Liver (tissue), 9 donors: ENCODE measurements around the gene SLC45A1. TPM values are rescaled to one million over a fixed set of nuclear protein-coding genes. Genes with fewer than 3 reads are reported as not detected.

Experiments
- DNase-seq: peaks from one replicate; pipeline ENCODE4 v3.0.0-alpha.2; 2017; ENCODE audit warnings: low spot score
- H3K27ac ChIP-seq, 2 donors: one replicate each; pipeline ENCODE4 v1.7.0; 2013; ENCODE audit warnings: inconsistent platforms in 2 of 2, low read length in 2 of 2, control low read depth in 1 of 2, low read depth in 1 of 2, mild to moderate bottlenecking in 1 of 2
- H3K27me3 ChIP-seq, 4 donors: one replicate each; pipeline versions ENCODE4 v1.6.1 to v1.7.0; 2013; ENCODE audit warnings: low read length in 3 of 4, inconsistent platforms in 1 of 4, mild to moderate bottlenecking in 1 of 4, moderate library complexity in 1 of 4; ENCODE audit not compliant: control insufficient read depth in 4 of 4, insufficient read depth in 4 of 4
- H3K36me3 ChIP-seq, 4 donors: one replicate each; pipeline versions ENCODE4 v1.6.1 to v1.7.0; 2013; ENCODE audit warnings: low read length in 3 of 4, mild to moderate bottlenecking in 3 of 4, low read depth in 1 of 4, moderate library complexity in 1 of 4; ENCODE audit not compliant: control insufficient read depth in 4 of 4, insufficient read depth in 3 of 4
- H3K4me1 ChIP-seq, 4 donors: one replicate each; pipeline versions ENCODE4 v1.6.1 to v1.7.0; 2013; ENCODE audit warnings: low read length in 3 of 4, mild to moderate bottlenecking in 3 of 4, moderate library complexity in 1 of 4; ENCODE audit not compliant: control insufficient read depth in 4 of 4, insufficient read depth in 4 of 4
- H3K4me3 ChIP-seq, 3 donors: one replicate each; pipeline versions ENCODE4 v1.6.1 to v1.7.0; 2013; ENCODE audit warnings: low read length in 3 of 3, control low read depth in 1 of 3, low read depth in 1 of 3, mild to moderate bottlenecking in 1 of 3
- H3K9ac ChIP-seq, 2 donors: one replicate each; pipeline ENCODE4 v1.7.0; 2013; ENCODE audit warnings: low read length in 2 of 2, mild to moderate bottlenecking in 2 of 2, moderate library complexity in 2 of 2, control low read depth in 1 of 2, low read depth in 1 of 2
- H3K9me3 ChIP-seq, 4 donors: one replicate each; pipeline versions ENCODE4 v1.6.1 to v1.7.0; 2013; ENCODE audit warnings: low read length in 3 of 4; ENCODE audit not compliant: control insufficient read depth in 4 of 4
- EGR1 ChIP-seq, 2 donors: IDR thresholded peaks; 2 replicates each; pipeline ENCODE4 v1.6.1; 2016 to 2018; ENCODE audit warnings: antibody characterized with exemption in 2 of 2, low read depth in 2 of 2
- FOXA1 ChIP-seq: IDR thresholded peaks from 2 replicates; pipeline ENCODE4 v1.6.1; 2016; ENCODE audit warnings: antibody characterized with exemption
- FOXA2 ChIP-seq: IDR thresholded peaks from 2 replicates; pipeline ENCODE4 v1.6.1; 2016; ENCODE audit warnings: antibody characterized with exemption
- GABPA ChIP-seq, 2 donors: IDR thresholded peaks in 1 of 2; conservative IDR thresholded peaks in 1 of 2; 2 replicates each; pipeline ENCODE4 v1.6.1; 2016; ENCODE audit warnings: antibody characterized with exemption in 2 of 2, mild to moderate bottlenecking in 1 of 2, moderate library complexity in 1 of 2
- HNF4A ChIP-seq, 2 donors: conservative IDR thresholded peaks; 2 replicates each; pipeline ENCODE4 v1.6.1; 2016; ENCODE audit warnings: antibody characterized with exemption in 2 of 2, mild to moderate bottlenecking in 2 of 2
- HNF4G ChIP-seq: IDR thresholded peaks from 2 replicates; pipeline ENCODE4 v1.6.1; 2016; ENCODE audit warnings: antibody characterized with exemption
- JUND ChIP-seq, 2 donors: IDR thresholded peaks; 2 replicates each; pipeline ENCODE4 v1.6.1; 2016; ENCODE audit warnings: antibody characterized with exemption in 2 of 2
- NR2F2 ChIP-seq: IDR thresholded peaks from 2 replicates; pipeline ENCODE4 v1.6.1; 2016; ENCODE audit warnings: antibody characterized with exemption
- RAD21 ChIP-seq, 2 donors: IDR thresholded peaks; 2 replicates each; pipeline ENCODE4 v1.6.1; 2016; ENCODE audit warnings: antibody characterized with exemption in 2 of 2, mild to moderate bottlenecking in 2 of 2
- RXRA ChIP-seq, 2 donors: IDR thresholded peaks; 2 replicates each; pipeline ENCODE4 v1.6.1; 2017 to 2018; ENCODE audit warnings: antibody characterized with exemption in 2 of 2, mild to moderate bottlenecking in 1 of 2
- SP1 ChIP-seq: IDR thresholded peaks from 2 replicates; pipeline ENCODE4 v1.6.1; 2018; ENCODE audit warnings: antibody characterized with exemption, mild to moderate bottlenecking
- TAF1 ChIP-seq: conservative IDR thresholded peaks from 2 replicates; pipeline ENCODE4 v1.6.1; 2016; ENCODE audit warnings: antibody characterized with exemption, mild to moderate bottlenecking
- YY1 ChIP-seq: IDR thresholded peaks from 2 replicates; pipeline ENCODE4 v1.6.1; 2016; ENCODE audit warnings: antibody characterized with exemption, mild to moderate bottlenecking
- WGBS: extraction: QIAGEN DNeasy Blood & Tissue Kit; methylation state at CpG from one replicate; pipeline ENCODE4 v1.1.7; 2013; 5-methylcytosine and 5-hydroxymethylcytosine counted together
- polyA plus RNA-seq, 2 donors: library from polyadenylated mRNA; stranded (reverse) in 1 of 2; unstranded in 1 of 2; fragments of 200-250 nt in 1 of 2; fragments of >200 nt in 1 of 2; fragmentation: Nextera tagmentation in 1 of 2; extraction: Ambion mirVana in 1 of 2; gene quantifications; one replicate each; pipeline versions ENCODE4 v1.2.1 to v1.2.3, GENCODE V29; 2013 to 2015
- total RNA-seq, 2 donors: library from RNA; depleted of rRNA; stranded (reverse); fragments of >200 nt; gene quantifications; one replicate each; pipeline ENCODE4 v1.2.3, GENCODE V29; 2014
- TF ChIP-seq, protein P1 (sequence below): IDR thresholded peaks from 2 replicates; pipeline ENCODE4 v1.6.1; 2016; ENCODE audit warnings: antibody characterized with exemption
- TF ChIP-seq, protein P2 (sequence below): IDR thresholded peaks from 2 replicates; pipeline ENCODE4 v1.6.1; 2016; ENCODE audit warnings: antibody characterized with exemption
- TF ChIP-seq, protein P3 (sequence below): IDR thresholded peaks from 2 replicates; pipeline ENCODE4 v1.6.1; 2016; ENCODE audit warnings: antibody characterized with exemption
- TF ChIP-seq, protein P4 (sequence below): fragments of 150-350 bp; IDR thresholded peaks from 2 replicates; pipeline ENCODE4 v1.5.1; 2017; ENCODE audit warnings: improper control_type of control experiment, low read depth, low read length; ENCODE audit not compliant: missing input control
- donor health status: healthy.
- donor health status: healthy.
- donor health status: healthy.
- donor health status: healthy.
- donor health status: healthy.

SLC45A1 gene
- total and polyA plus RNA-seq, 4 donors = 0.08 to 0.29 (median 0.14) TPM; not detected in 1

DNA sequence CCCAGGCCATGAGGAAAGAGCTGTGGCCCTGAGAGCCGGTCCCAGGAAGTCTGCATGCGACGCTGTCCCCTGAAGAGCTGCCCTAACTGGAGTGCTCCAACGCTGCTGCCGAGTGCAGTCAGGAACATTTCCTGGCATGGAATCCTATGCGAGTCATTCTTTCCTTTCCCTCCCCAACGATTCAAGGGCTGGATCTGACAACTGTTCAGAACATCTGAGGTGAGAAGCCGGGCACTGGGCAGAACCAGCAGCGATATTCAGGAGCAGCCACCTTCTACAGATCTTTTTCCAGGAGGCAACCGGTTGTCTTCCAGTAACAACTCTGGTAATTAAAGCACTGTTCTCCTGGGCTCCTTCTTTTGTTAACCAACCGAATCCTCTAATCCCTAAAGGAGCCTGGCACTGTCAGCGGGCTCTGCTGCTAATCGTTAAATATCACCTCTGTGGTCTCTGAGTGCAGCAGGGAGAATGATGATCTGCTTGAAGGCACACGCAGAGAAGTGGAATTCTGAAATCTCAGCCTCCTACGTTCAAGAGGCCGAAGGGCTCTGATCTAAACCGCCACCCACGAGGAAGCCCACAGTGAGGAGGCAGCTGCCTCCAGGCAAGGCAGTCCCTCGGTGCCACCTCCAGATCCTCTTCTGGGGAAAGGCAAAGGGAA lies 55.8 kb downstream of the SLC45A1 start (continued):
- TF ChIP-seq GABPA (IDR thresholded peaks at IDR 0.05 in 1 of 2, conservative IDR thresholded peaks at IDR 0.05 in 1 of 2) = no peak
- TF ChIP-seq HNF4G = no peak
- peak in 1 of 2 donors; percentile 33 for TF ChIP-seq HNF4A (conservative IDR thresholded peaks at IDR 0.05)

DNA sequence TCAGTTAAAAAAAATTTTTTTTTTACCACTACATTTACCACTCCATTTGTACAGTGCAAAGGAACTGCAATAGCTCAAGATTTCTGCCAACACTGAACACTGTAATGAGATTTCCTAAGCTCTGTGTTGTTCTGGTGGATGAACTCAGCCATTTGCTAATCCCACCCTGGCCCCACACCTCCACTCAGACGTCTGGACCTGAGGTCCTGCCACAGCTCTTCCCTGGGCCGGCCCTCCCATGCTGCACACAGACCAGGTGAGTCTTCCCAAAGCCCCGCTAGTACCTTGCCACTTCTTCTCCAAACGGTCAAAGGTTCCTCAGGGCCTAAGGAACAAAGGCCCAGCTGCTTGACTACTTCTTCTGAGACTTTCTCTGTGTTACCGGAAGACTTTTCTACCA lies 56.4 kb downstream of the SLC45A1 start:
- Histone ChIP-seq H3K9me3 (no peaks in the 10 kb centered on the region), H3K4me1 (peaks cover 20 to 54% (median 49%) of the 10 kb centered on the region in 4 donors), H3K4me3 (no peak overlapping the region), H3K27ac (peak overlapping the region in 1 of 2 donors; percentile 11), H3K27me3 (no peaks in the 10 kb centered on the region), H3K36me3 (no peaks in the 10 kb centered on the region), H3K9ac (no peak overlapping the region)
- 81% methylated on average over 5 of the region's 5 CpGs for WGBS
- DNase-seq = no peak
- TF ChIP-seq, protein P1, sequence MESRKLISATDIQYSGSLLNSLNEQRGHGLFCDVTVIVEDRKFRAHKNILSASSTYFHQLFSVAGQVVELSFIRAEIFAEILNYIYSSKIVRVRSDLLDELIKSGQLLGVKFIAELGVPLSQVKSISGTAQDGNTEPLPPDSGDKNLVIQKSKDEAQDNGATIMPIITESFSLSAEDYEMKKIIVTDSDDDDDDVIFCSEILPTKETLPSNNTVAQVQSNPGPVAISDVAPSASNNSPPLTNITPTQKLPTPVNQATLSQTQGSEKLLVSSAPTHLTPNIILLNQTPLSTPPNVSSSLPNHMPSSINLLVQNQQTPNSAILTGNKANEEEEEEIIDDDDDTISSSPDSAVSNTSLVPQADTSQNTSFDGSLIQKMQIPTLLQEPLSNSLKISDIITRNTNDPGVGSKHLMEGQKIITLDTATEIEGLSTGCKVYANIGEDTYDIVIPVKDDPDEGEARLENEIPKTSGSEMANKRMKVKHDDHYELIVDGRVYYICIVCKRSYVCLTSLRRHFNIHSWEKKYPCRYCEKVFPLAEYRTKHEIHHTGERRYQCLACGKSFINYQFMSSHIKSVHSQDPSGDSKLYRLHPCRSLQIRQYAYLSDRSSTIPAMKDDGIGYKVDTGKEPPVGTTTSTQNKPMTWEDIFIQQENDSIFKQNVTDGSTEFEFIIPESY = no peak
- TF ChIP-seq SP1 = no peak
- no peak for TF ChIP-seq EGR1 (IDR thresholded peaks at IDR 0.05; ENCODE audit: low read depth in 2 of 2)
- TF ChIP-seq YY1 = no peak
- TF ChIP-seq FOXA2 = no peak
- TF ChIP-seq, protein P2, sequence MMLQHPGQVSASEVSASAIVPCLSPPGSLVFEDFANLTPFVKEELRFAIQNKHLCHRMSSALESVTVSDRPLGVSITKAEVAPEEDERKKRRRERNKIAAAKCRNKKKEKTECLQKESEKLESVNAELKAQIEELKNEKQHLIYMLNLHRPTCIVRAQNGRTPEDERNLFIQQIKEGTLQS = no peak
- no peak for TF ChIP-seq HNF4A (conservative IDR thresholded peaks at IDR 0.05)
- TF ChIP-seq FOXA1 = no peak
- no peak for TF ChIP-seq RAD21 (IDR thresholded peaks at IDR 0.05)
- TF ChIP-seq TAF1 = no peak
- no peak for TF ChIP-seq HNF4G
- no peak for TF ChIP-seq JUND (IDR thresholded peaks at IDR 0.05)

DNA sequence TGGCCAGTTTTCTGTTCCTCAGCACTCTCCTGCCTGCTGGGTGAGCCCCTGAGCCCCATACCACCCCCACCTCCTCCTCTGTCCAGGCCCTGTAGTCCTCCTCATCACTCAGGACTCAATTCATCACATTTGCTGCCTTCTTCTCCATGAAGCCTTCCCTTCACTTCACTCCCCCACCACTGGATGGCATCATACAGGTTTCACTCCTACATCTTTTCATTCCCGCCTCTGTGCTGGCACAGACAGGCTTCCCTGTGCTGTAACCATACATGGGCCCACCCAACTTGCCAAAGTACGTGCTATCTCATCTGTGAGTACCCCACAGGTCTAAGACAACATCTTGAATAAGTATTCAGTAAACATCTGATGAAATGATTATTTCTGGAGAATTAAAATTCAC lies 56.9 kb downstream of the SLC45A1 start:
- Histone ChIP-seq H3K27me3 (no peaks in the 10 kb centered on the region), H3K9me3 (no peaks in the 10 kb centered on the region), H3K4me1 (peaks cover 20 to 57% (median 51%) of the 10 kb centered on the region in 4 donors), H3K27ac (peak overlapping the region in 1 of 2 donors; percentile 11), H3K9ac (no peak overlapping the region), H3K36me3 (no peaks in the 10 kb centered on the region), H3K4me3 (no peak overlapping the region)
- DNase-seq = no peak
- 88% methylated on average over 2 of the region's 2 CpGs for WGBS
- no peak for TF ChIP-seq GABPA (IDR thresholded peaks at IDR 0.05 in 1 of 2, conservative IDR thresholded peaks at IDR 0.05 in 1 of 2)
- no peak for TF ChIP-seq YY1
- TF ChIP-seq, protein P3, sequence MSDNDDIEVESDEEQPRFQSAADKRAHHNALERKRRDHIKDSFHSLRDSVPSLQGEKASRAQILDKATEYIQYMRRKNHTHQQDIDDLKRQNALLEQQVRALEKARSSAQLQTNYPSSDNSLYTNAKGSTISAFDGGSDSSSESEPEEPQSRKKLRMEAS = no peak
- TF ChIP-seq, protein P4, sequence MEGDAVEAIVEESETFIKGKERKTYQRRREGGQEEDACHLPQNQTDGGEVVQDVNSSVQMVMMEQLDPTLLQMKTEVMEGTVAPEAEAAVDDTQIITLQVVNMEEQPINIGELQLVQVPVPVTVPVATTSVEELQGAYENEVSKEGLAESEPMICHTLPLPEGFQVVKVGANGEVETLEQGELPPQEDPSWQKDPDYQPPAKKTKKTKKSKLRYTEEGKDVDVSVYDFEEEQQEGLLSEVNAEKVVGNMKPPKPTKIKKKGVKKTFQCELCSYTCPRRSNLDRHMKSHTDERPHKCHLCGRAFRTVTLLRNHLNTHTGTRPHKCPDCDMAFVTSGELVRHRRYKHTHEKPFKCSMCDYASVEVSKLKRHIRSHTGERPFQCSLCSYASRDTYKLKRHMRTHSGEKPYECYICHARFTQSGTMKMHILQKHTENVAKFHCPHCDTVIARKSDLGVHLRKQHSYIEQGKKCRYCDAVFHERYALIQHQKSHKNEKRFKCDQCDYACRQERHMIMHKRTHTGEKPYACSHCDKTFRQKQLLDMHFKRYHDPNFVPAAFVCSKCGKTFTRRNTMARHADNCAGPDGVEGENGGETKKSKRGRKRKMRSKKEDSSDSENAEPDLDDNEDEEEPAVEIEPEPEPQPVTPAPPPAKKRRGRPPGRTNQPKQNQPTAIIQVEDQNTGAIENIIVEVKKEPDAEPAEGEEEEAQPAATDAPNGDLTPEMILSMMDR = peak; percentile 48
- no peak for TF ChIP-seq FOXA2
- peak; percentile 66 to 82 for TF ChIP-seq RAD21 (IDR thresholded peaks at IDR 0.05)
- no peak for TF ChIP-seq SP1
- no peak for TF ChIP-seq FOXA1
- no peak for TF ChIP-seq HNF4G
- TF ChIP-seq JUND (IDR thresholded peaks at IDR 0.05) = no peak
- no peak for TF ChIP-seq RXRA (IDR thresholded peaks at IDR 0.05)
- TF ChIP-seq NR2F2 = no peak
